ENCODE measurements around the gene NUDT17.
"Not testable (repeated sequence)": the region's sequence is repeated elsewhere in the genome, so short reads cannot be mapped to it uniquely, and the experiment has no call there.

NUDT17 gene
- total RNA-seq = 0 to 5.6 (median 2.8) reads per million in 9 experiments

- Mint-ChIP-seq H3K9me3 (no peaks in the 10 kb centered on the region), H3K4me1 (ENCODE audit: low read depth in 2 of 2) (peaks cover 6 to 7% of the 10 kb centered on the region in 2 donors), H3K4me3 (no peak within 1 kb of the TSS), H3K36me3 (ENCODE audit: insufficient read depth) (peaks cover 27% of the 10 kb centered on the region), H3K27ac (no peak within 1 kb of the TSS), H3K27me3 (no peaks in the 10 kb centered on the region)
- DNase-seq (peak; percentile 67 to 73 (median 71)), ATAC-seq (replicated peaks) (peak; percentile 87)
Observed at GRCh38 chr1:145845514-145846161, at the start of gene NUDT17. Gene NUDT17 (plus strand): TSS chr1:145845630. CDS start chr1:145845641, 11 bp downstream.

- H3K9me3 Mint-ChIP-seq = peaks cover 6 to 7% of the 10 kb centered on the region in 2 donors
- no peak overlapping the region for H3K27ac Mint-ChIP-seq
- no peak for DNase-seq
- H3K4me1 Mint-ChIP-seq (ENCODE audit: low read depth in 2 of 2) = peaks cover 15 to 38% of the 10 kb centered on the region in 2 donors
- no peaks in the 10 kb centered on the region for H3K27me3 Mint-ChIP-seq
- no peak for ATAC-seq (replicated peaks)
- no peak overlapping the region for H3K4me3 Mint-ChIP-seq
- peaks cover 6% of the 10 kb centered on the region for H3K36me3 Mint-ChIP-seq (ENCODE audit: insufficient read depth)
Observed at GRCh38 chr1:145796753-145797152, 48.7 kb upstream of the NUDT17 start.

- Mint-ChIP-seq H3K27ac (peak overlapping the region in 1 of 2 donors; percentile 14), H3K36me3 (ENCODE audit: insufficient read depth) (peaks cover 3% of the 10 kb centered on the region), H3K9me3 (peaks cover 6 to 7% of the 10 kb centered on the region in 2 donors), H3K4me3 (no peak overlapping the region), H3K4me1 (ENCODE audit: low read depth in 2 of 2) (peaks cover 26 to 46% of the 10 kb centered on the region in 2 donors), H3K27me3 (no peaks in the 10 kb centered on the region)
- ATAC-seq (replicated peaks) (no peak), DNase-seq (no peak)
Observed at GRCh38 chr1:145799806-145800205, 45.6 kb upstream of the NUDT17 start.

- no peaks in the 10 kb centered on the region for H3K9me3 Mint-ChIP-seq
- ATAC-seq (replicated peaks) = no peak
- DNase-seq = no peak
- H3K27me3 Mint-ChIP-seq = no peaks in the 10 kb centered on the region
- peak overlapping the region in 1 of 2 donors; percentile 21 for H3K4me3 Mint-ChIP-seq
- peaks cover 3% of the 10 kb centered on the region for H3K36me3 Mint-ChIP-seq (ENCODE audit: insufficient read depth)
- peaks cover 28 to 48% of the 10 kb centered on the region in 2 donors for H3K4me1 Mint-ChIP-seq (ENCODE audit: low read depth in 2 of 2)
- H3K27ac Mint-ChIP-seq = peak overlapping the region in 1 of 2 donors; percentile 41
Observed at GRCh38 chr1:145804235-145805045, 41.0 kb upstream of the NUDT17 start.

- Mint-ChIP-seq H3K27ac (peak overlapping the region in 1 of 2 donors; percentile 41), H3K36me3 (ENCODE audit: insufficient read depth) (peaks cover 3% of the 10 kb centered on the region), H3K27me3 (no peaks in the 10 kb centered on the region), H3K4me1 (ENCODE audit: low read depth in 2 of 2) (peaks cover 25 to 42% of the 10 kb centered on the region in 2 donors), H3K4me3 (peak overlapping the region in 1 of 2 donors; percentile 21), H3K9me3 (no peaks in the 10 kb centered on the region)
- ATAC-seq (replicated peaks) (no peak), DNase-seq (no peak)
Observed at GRCh38 chr1:145805057-145805456, 40.4 kb upstream of the NUDT17 start.

GRCh38 chr1:145806408-145806807 is 39.0 kb upstream of the NUDT17 start:
- Mint-ChIP-seq H3K4me3 (no peak overlapping the region), H3K36me3 (ENCODE audit: insufficient read depth) (peaks cover 3% of the 10 kb centered on the region), H3K27me3 (no peaks in the 10 kb centered on the region), H3K27ac (no peak overlapping the region), H3K9me3 (no peaks in the 10 kb centered on the region), H3K4me1 (ENCODE audit: low read depth in 2 of 2) (peaks cover 17 to 34% of the 10 kb centered on the region in 2 donors)
- ATAC-seq (replicated peaks) (no peak), DNase-seq (no peak)

- peaks cover 17 to 30% of the 10 kb centered on the region in 2 donors for H3K4me1 Mint-ChIP-seq (ENCODE audit: low read depth in 2 of 2)
- H3K36me3 Mint-ChIP-seq (ENCODE audit: insufficient read depth) = peaks cover under 1% of the 10 kb centered on the region
- no peak overlapping the region for H3K4me3 Mint-ChIP-seq
- H3K27me3 Mint-ChIP-seq = no peaks in the 10 kb centered on the region
- H3K9me3 Mint-ChIP-seq = no peaks in the 10 kb centered on the region
- DNase-seq = no peak
- no peak for ATAC-seq (replicated peaks)
- no peak overlapping the region for H3K27ac Mint-ChIP-seq
Observed at GRCh38 chr1:145806844-145807243, 38.6 kb upstream of the NUDT17 start.

GRCh38 chr1:145812977-145813810 is 32.2 kb upstream of the NUDT17 start:
- DNase-seq; H3K36me3 Mint-ChIP-seq (ENCODE audit: insufficient read depth); ATAC-seq (replicated peaks): not testable (repeated sequence)

GRCh38 chr1:145818095-145818494 is 27.3 kb upstream of the NUDT17 start:
- not testable (repeated sequence) for DNase-seq; H3K27me3 Mint-ChIP-seq; H3K4me1 Mint-ChIP-seq (ENCODE audit: low read depth in 2 of 2); H3K9me3 Mint-ChIP-seq; H3K27ac Mint-ChIP-seq; H3K4me3 Mint-ChIP-seq
- ATAC-seq (replicated peaks) = peak; percentile 24
- peaks cover 10% of the 10 kb centered on the region for H3K36me3 Mint-ChIP-seq (ENCODE audit: insufficient read depth)

More at GRCh38 chr1:145812977-145813810, 32.2 kb upstream of the NUDT17 start:
- H3K27ac Mint-ChIP-seq; H3K4me1 Mint-ChIP-seq (ENCODE audit: low read depth in 2 of 2); H3K4me3 Mint-ChIP-seq; H3K9me3 Mint-ChIP-seq; H3K27me3 Mint-ChIP-seq: not testable (repeated sequence)

- not testable (repeated sequence) for DNase-seq, H3K9me3 Mint-ChIP-seq, H3K27me3 Mint-ChIP-seq
- H3K4me1 Mint-ChIP-seq (ENCODE audit: low read depth in 2 of 2) = peaks cover 21 to 24% of the 10 kb centered on the region in 2 donors
- ATAC-seq (replicated peaks) = peak; percentile 36
- H3K4me3 Mint-ChIP-seq = peak overlapping the region; percentile 99
- H3K27ac Mint-ChIP-seq = peak overlapping the region in 1 of 2 donors; percentile 97
- H3K36me3 Mint-ChIP-seq (ENCODE audit: insufficient read depth) = peaks cover 40% of the 10 kb centered on the region
Observed at GRCh38 chr1:145822779-145823331, 22.6 kb upstream of the NUDT17 start.

- Mint-ChIP-seq H3K9me3 (no peaks in the 10 kb centered on the region), H3K4me3 (peak within 1 kb of the TSS; percentile 99), H3K36me3 (ENCODE audit: insufficient read depth) (peaks cover 44% of the 10 kb centered on the region), H3K27ac (peak within 1 kb of the TSS; percentile 96 to 97), H3K4me1 (ENCODE audit: low read depth in 2 of 2) (peaks cover 21 to 32% of the 10 kb centered on the region in 2 donors), H3K27me3 (no peaks in the 10 kb centered on the region)
- ATAC-seq (replicated peaks) (peak; percentile 89), DNase-seq (peak; percentile 75 to 80 (median 77))
Observed at GRCh38 chr1:145823565-145824498, 21.6 kb upstream of the NUDT17 start, which contains the start of the genes POLR3C and RNF115. Gene POLR3C (plus strand): TSS chr1:145824200. CDS start chr1:145825777, 1,577 bp downstream. Gene RNF115 (minus strand): TSS chr1:145824095. CDS start chr1:145823873, 222 bp downstream.

GRCh38 chr1:145824499-145824842 is 21.0 kb upstream of the NUDT17 start:
- Mint-ChIP-seq H3K4me1 (ENCODE audit: low read depth in 2 of 2) (peaks cover 20 to 32% of the 10 kb centered on the region in 2 donors), H3K27me3 (no peaks in the 10 kb centered on the region), H3K27ac (peak overlapping the region; percentile 96 to 97), H3K9me3 (no peaks in the 10 kb centered on the region), H3K36me3 (ENCODE audit: insufficient read depth) (peaks cover 45% of the 10 kb centered on the region), H3K4me3 (peak overlapping the region; percentile 99)
- DNase-seq (no peak), ATAC-seq (replicated peaks) (no peak)

Measured in effector memory CD8-positive, alpha-beta T cell (primary cell).